ENCODE results near the gene MME. TPM values are rescaled to one million over a fixed set of nuclear protein-coding genes. Genes with fewer than 3 reads are reported as not detected.

MME gene
- total RNA-seq, 1 experiment from 2014 or later = not detected

DNA sequence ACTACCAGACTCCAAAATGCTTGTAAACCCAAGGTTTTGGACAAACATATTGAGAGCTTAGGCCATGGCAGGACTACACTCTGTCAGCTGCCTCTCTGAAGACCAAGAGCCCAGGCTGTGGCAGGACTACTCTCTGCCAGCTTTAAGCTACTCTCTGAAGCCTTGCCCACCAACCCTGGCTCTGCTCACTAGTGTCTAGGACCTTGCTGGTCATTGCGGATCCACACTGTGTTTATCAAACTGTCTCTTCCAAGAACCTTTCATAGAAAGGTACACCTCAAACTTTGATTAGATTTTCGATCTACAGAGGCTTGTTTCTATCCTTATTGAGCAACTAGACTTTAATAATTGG, 41.9 kb upstream of the MME start:
- no peak for DNase-seq (ENCODE audit: low spot score)
- intact Hi-C loops (cut with micrococcal nuclease; ENCODE audit: unreplicated experiment) = no loop called here
- no peaks in the 10 kb centered on the region for H3K4me1 ChIP-seq (ENCODE audit: insufficient read depth, low read length, poor library complexity, severe bottlenecking)
- no peaks in the 10 kb centered on the region for H3K27me3 ChIP-seq (replicated peaks; ENCODE audit: insufficient read depth, low read depth, low read length, poor library complexity)
- H3K36me3 ChIP-seq (ENCODE audit: insufficient read depth, low read length, poor library complexity, severe bottlenecking) = no peaks in the 10 kb centered on the region
- H3K27ac ChIP-seq (ENCODE audit: low read depth, low read length, poor library complexity, severe bottlenecking) = no peak overlapping the region
- TF ChIP-seq EZH2 (IDR thresholded peaks at IDR 0.05; ENCODE audit: borderline replicate concordance, low read depth, low read length, poor library complexity, severe bottlenecking) = no peak
- TF ChIP-seq, protein P1, sequence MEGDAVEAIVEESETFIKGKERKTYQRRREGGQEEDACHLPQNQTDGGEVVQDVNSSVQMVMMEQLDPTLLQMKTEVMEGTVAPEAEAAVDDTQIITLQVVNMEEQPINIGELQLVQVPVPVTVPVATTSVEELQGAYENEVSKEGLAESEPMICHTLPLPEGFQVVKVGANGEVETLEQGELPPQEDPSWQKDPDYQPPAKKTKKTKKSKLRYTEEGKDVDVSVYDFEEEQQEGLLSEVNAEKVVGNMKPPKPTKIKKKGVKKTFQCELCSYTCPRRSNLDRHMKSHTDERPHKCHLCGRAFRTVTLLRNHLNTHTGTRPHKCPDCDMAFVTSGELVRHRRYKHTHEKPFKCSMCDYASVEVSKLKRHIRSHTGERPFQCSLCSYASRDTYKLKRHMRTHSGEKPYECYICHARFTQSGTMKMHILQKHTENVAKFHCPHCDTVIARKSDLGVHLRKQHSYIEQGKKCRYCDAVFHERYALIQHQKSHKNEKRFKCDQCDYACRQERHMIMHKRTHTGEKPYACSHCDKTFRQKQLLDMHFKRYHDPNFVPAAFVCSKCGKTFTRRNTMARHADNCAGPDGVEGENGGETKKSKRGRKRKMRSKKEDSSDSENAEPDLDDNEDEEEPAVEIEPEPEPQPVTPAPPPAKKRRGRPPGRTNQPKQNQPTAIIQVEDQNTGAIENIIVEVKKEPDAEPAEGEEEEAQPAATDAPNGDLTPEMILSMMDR (conservative IDR thresholded peaks at IDR 0.05; ENCODE audit: low read depth, low read length) = no peak
- no TSS peak for BruUV-seq (replicated peaks)
- no peak overlapping the region for H3K4me3 ChIP-seq (ENCODE audit: low read depth, low read length, poor library complexity, severe bottlenecking)
- no peaks in the 10 kb centered on the region for H3K9me3 ChIP-seq (ENCODE audit: low read depth, low read length, poor library complexity, severe bottlenecking)
- ChIA-PET POLR2A (ENCODE audit: low non-redundant PET) (no interaction called here), CTCF (no interaction called here)

DNA sequence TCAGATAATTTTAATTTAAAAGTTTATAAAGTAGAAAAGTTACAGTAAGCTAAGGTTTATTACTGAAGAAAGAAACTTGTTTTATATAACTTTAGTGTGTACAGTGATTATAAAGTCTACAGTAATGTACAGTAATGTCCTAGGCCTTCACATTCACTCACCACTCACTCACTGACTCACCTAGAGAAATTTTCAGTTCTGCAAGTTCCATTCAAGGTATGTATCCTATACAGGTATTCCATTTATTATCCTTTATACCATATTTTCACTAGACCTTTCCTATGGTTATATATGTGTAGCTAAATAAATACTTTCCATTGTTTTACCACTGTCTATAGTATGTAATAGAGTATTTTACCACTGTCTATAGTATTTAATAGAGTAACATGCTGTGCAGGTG, 33.2 kb upstream of the MME start:
- H3K4me1 ChIP-seq (ENCODE audit: insufficient read depth, low read length, poor library complexity, severe bottlenecking) = no peaks in the 10 kb centered on the region
- TF ChIP-seq, protein P1 (conservative IDR thresholded peaks at IDR 0.05; ENCODE audit: low read depth, low read length) = no peak
- TF ChIP-seq EZH2 (IDR thresholded peaks at IDR 0.05; ENCODE audit: borderline replicate concordance, low read depth, low read length, poor library complexity, severe bottlenecking) = no peak
- no peaks in the 10 kb centered on the region for H3K9me3 ChIP-seq (ENCODE audit: low read depth, low read length, poor library complexity, severe bottlenecking)
- no peak overlapping the region for H3K4me3 ChIP-seq (ENCODE audit: low read depth, low read length, poor library complexity, severe bottlenecking)
- BruUV-seq (replicated peaks) = no TSS peak
- no peaks in the 10 kb centered on the region for H3K36me3 ChIP-seq (ENCODE audit: insufficient read depth, low read length, poor library complexity, severe bottlenecking)
- no peaks in the 10 kb centered on the region for H3K27me3 ChIP-seq (replicated peaks; ENCODE audit: insufficient read depth, low read depth, low read length, poor library complexity)
- ChIA-PET POLR2A (ENCODE audit: low non-redundant PET) (no interaction called here), CTCF (no interaction called here)
- intact Hi-C loops (cut with micrococcal nuclease; ENCODE audit: unreplicated experiment) = no loop called here
- no peak overlapping the region for H3K27ac ChIP-seq (ENCODE audit: low read depth, low read length, poor library complexity, severe bottlenecking)
- DNase-seq (ENCODE audit: low spot score) = no peak

DNA sequence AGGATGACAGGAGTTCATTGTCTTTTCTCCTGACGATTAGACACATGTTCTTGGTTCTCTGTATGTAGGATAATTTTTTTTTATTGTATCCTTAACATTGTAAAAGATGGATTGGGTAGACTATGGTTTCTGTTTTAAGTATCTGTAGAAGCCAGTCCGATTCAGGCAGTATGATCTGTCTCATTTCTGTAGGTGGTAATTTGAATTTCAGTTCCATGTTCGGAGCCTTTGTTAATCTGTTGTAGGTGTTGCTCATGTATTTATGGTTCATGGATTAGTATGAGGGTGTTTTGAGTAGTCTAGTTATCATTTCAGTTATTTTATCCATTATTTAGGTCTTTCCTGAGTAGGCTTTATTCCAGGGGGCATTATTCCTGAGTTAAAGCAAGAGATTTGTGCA, 32.4 kb upstream of the MME start:
- Histone ChIP-seq H3K27me3 (replicated peaks; ENCODE audit: insufficient read depth, low read depth, low read length, poor library complexity) (no peaks in the 10 kb centered on the region), H3K4me1 (ENCODE audit: insufficient read depth, low read length, poor library complexity, severe bottlenecking) (no peaks in the 10 kb centered on the region), H3K27ac (ENCODE audit: low read depth, low read length, poor library complexity, severe bottlenecking) (no peak overlapping the region), H3K36me3 (ENCODE audit: insufficient read depth, low read length, poor library complexity, severe bottlenecking) (no peaks in the 10 kb centered on the region), H3K9me3 (ENCODE audit: low read depth, low read length, poor library complexity, severe bottlenecking) (no peaks in the 10 kb centered on the region), H3K4me3 (ENCODE audit: low read depth, low read length, poor library complexity, severe bottlenecking) (no peak overlapping the region)
- intact Hi-C loops (cut with micrococcal nuclease; ENCODE audit: unreplicated experiment) = no loop called here
- ChIA-PET CTCF (no interaction called here), POLR2A (ENCODE audit: low non-redundant PET) (no interaction called here)
- BruUV-seq (replicated peaks) = no TSS peak
- no peak for DNase-seq (ENCODE audit: low spot score)
- TF ChIP-seq EZH2 (IDR thresholded peaks at IDR 0.05; ENCODE audit: borderline replicate concordance, low read depth, low read length, poor library complexity, severe bottlenecking) = no peak
- TF ChIP-seq, protein P1 (conservative IDR thresholded peaks at IDR 0.05; ENCODE audit: low read depth, low read length) = no peak
